NB4 (cell line): Measurements from ENCODE around the gene ZNF821.

Experiments
- CTCF ChIP-seq: IDR thresholded peaks from one replicate; pipeline ENCODE4 v1.5.1; 2012; ENCODE audit warnings: low read depth, low read length
- MAX ChIP-seq: IDR thresholded peaks from 2 replicates; pipeline ENCODE4 v1.6.1; 2011; ENCODE audit warnings: low read depth, low read length
- MYC ChIP-seq: IDR thresholded peaks from 2 replicates; pipeline ENCODE4 v1.6.1; 2011; ENCODE audit warnings: low read depth, low read length
- POLR2A ChIP-seq: IDR thresholded peaks from 2 replicates; pipeline ENCODE4 v1.6.1; 2011; ENCODE audit warnings: mild to moderate bottlenecking; ENCODE audit not compliant: insufficient read length; ENCODE audit errors: extremely low read depth

GRCh38 chr16:71883168-71883848 lies 674 bp downstream of the ZNF821 start:
- TF ChIP-seq CTCF (no peak), MYC (no peak), POLR2A (no peak), MAX (no peak)
